A673 (cell line): Measurements from ENCODE around the gene STX18.

Experiments
- EZH2 ChIP-seq: fragments of 200-600 bp; sonication (generic); IDR thresholded peaks from 2 replicates; pipeline ENCODE4 v1.6.1; 2017; ENCODE audit warnings: borderline replicate concordance, low read depth, mild to moderate bottlenecking, mixed read lengths, antibody characterized with exemption, low read length; ENCODE audit not compliant: poor library complexity, severe bottlenecking
- TF ChIP-seq, protein P1 (sequence below): fragments of 300-800, 200-600 bp; sonication (generic); conservative IDR thresholded peaks from 2 replicates; pipeline ENCODE4 v1.5.1; 2017; ENCODE audit warnings: low read depth, mild to moderate bottlenecking, antibody characterized with exemption, low read length, moderate library complexity, mixed read lengths

DNA sequence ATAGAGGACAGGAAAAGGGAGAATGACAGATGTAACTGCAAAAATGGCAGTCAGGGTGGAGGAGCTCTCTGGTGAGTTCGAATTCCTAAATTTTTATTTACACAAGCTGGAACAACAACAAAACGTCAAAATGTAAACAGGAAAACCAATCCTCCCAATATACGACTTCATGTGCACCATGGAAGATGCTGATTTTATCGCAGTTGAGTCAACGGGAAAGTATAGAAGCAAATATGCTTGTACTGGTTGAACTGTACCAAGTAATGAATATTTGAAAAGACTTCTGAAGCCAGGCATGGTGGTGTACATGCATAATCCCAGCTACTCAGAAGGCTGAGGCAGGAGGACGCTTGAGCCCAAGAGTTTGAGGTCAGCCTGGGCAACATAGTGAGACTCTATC is 15.4 kb downstream of the STX18 start:
- TF ChIP-seq EZH2: no peak
- TF ChIP-seq, protein P1, sequence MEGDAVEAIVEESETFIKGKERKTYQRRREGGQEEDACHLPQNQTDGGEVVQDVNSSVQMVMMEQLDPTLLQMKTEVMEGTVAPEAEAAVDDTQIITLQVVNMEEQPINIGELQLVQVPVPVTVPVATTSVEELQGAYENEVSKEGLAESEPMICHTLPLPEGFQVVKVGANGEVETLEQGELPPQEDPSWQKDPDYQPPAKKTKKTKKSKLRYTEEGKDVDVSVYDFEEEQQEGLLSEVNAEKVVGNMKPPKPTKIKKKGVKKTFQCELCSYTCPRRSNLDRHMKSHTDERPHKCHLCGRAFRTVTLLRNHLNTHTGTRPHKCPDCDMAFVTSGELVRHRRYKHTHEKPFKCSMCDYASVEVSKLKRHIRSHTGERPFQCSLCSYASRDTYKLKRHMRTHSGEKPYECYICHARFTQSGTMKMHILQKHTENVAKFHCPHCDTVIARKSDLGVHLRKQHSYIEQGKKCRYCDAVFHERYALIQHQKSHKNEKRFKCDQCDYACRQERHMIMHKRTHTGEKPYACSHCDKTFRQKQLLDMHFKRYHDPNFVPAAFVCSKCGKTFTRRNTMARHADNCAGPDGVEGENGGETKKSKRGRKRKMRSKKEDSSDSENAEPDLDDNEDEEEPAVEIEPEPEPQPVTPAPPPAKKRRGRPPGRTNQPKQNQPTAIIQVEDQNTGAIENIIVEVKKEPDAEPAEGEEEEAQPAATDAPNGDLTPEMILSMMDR: no peak
